Adrenal gland (tissue), 5 donors: Measurements from ENCODE around the gene MSANTD1.

Source experiments
- CTCF ChIP-seq, 6 experiments: fragments of 450-650 bp in 4 of 6; fragments of 200-600 bp in 2 of 6; sonication (generic) in 1 of 6; IDR thresholded peaks; 1 replicate in 5 of 6; 2 replicates in 1 of 6; pipeline versions ENCODE4 v1.5.1 to v1.8.0; 2016 to 2021; ENCODE audit warnings: antibody characterized with exemption in 6 of 6, mild to moderate bottlenecking in 2 of 6, moderate library complexity in 1 of 6
- POLR2A ChIP-seq, 2 donors: fragments of 450-650 bp; IDR thresholded peaks; one replicate each; pipeline ENCODE4 v1.6.1; 2017; ENCODE audit warnings: antibody characterized with exemption in 2 of 2, mild to moderate bottlenecking in 2 of 2, moderate library complexity in 1 of 2
- donor health status: DM: no; HTN: no; CAD: no.

DNA sequence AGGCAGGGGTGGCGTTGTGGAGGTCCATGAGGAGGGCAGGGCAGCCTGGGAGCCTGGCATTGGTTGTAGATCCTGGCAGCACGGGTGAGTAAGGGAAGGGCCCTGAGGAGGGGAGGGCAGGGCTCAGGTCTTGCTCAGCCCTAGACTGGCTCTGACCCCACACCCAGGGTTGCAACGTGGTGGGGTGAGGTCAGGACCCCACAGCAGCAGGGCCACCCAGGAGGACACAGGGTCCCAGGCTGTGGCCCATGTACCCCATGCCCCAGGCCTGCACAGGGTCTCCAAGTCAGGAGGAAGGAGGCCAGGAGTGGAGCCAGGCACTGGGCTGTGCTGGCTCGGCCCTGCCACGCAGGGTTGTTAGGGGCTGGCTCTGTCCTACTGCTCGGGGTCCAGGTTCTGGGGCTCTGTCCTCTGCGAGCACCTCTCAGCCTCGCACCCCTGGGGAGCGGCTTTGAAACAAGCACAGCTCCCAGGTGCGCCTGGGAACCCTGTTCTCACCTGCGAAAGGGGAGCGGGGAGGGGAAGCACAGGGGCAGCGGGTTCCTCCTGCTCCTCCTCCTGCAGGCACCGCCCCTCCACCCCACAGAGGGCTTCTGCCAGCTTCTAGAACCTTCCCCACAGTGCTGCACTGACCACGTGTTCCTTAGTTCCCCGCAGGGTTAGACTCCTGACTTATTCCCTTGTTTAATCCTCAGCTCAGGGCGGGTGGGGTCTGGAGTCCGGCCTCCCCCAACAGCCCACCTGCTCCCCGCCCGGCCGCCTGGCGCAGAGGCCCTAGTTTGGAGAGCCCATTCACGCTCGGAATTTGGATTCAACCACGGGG, 20.4 kb downstream of the MSANTD1 start:
- TF ChIP-seq CTCF (IDR thresholded peaks at IDR 0.05) (no peak), POLR2A (IDR thresholded peaks at IDR 0.05) (no peak)
